Right atrium auricular region (tissue), 2 donors: ENCODE measurements around the gene PERM1. TPM values are rescaled to one million over a fixed set of nuclear protein-coding genes. Genes with fewer than 3 reads are reported as not detected.

Experiments used
- DNase-seq: peaks from one replicate; pipeline ENCODE4 v3.0.0-alpha.2; 2019; ENCODE audit warnings: low spot score
- H3K27ac ChIP-seq, 2 donors: fragments of 200-600 bp; sonication (generic); 1 replicate in 1 of 2; 2 replicates in 1 of 2; pipeline ENCODE4 v1.5.1; 2016 to 2019
- H3K27me3 ChIP-seq, 2 donors: fragments of 200-600 bp; sonication (generic); one replicate each; pipeline versions ENCODE4 v1.5.1 to v1.6.0; 2017 to 2019
- H3K36me3 ChIP-seq: fragments of 200-600 bp; sonication (generic); one replicate; pipeline ENCODE4 v1.5.1; 2016
- H3K4me1 ChIP-seq, 2 donors: fragments of 200-600 bp; sonication (generic); one replicate each; pipeline versions ENCODE4 v1.5.1 to v1.6.0; 2017 to 2019
- H3K4me3 ChIP-seq, 2 donors: fragments of 200-600 bp; sonication (generic); 1 replicate in 1 of 2; 2 replicates in 1 of 2; pipeline ENCODE4 v1.5.1; 2017 to 2019; ENCODE audit warnings: mild to moderate bottlenecking in 1 of 2, moderate library complexity in 1 of 2
- H3K9me3 ChIP-seq, 2 donors: fragments of 200-600 bp; sonication (generic); one replicate each; pipeline ENCODE4 v1.5.1; 2019
- total RNA-seq, 2 donors: library from RNA; depleted of rRNA; stranded (reverse); fragments of >200 nt; gene quantifications; one replicate each; pipeline ENCODE4 v1.1.0, GENCODE V29; 2016
- TF ChIP-seq, protein P1 (sequence below), 2 donors: fragments of 200-600 bp; sonication (generic); IDR thresholded peaks; one replicate each; pipeline ENCODE4 v1.5.1; 2019; ENCODE audit warnings: antibody characterized with exemption in 2 of 2

PERM1 gene
- total RNA-seq, 2 donors from 2014 or later = 22.0 to 61.8 TPM

DNA sequence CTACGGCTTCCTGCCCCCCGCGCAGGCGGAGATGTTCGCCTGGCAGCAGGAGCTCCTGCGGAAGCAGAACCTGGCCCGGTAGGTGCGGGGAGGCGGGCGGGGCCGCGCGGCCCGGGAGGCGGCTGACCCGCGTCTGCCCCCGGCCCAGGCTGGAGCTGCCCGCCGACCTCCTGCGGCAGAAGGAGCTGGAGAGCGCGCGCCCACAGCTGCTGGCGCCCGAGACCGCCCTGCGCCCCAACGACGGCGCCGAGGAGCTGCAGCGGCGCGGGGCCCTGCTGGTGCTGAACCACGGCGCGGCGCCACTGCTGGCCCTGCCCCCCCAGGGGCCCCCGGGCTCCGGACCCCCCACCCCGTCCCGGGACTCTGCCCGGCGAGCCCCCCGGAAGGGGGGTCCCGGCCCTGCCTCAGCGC is 39.5 kb downstream of the PERM1 start:
- no peaks in the 10 kb centered on the region for H3K9me3 ChIP-seq
- peaks cover 14% of the 10 kb centered on the region for H3K36me3 ChIP-seq
- peaks cover 0 to 14% of the 10 kb centered on the region in 2 donors for H3K27me3 ChIP-seq
- H3K4me3 ChIP-seq = peak overlapping the region; percentile 18 to 49
- H3K27ac ChIP-seq = peak overlapping the region; percentile 24 to 59
- peaks cover 0 to 48% of the 10 kb centered on the region in 2 donors for H3K4me1 ChIP-seq
- no peak for DNase-seq
- TF ChIP-seq, protein P1, sequence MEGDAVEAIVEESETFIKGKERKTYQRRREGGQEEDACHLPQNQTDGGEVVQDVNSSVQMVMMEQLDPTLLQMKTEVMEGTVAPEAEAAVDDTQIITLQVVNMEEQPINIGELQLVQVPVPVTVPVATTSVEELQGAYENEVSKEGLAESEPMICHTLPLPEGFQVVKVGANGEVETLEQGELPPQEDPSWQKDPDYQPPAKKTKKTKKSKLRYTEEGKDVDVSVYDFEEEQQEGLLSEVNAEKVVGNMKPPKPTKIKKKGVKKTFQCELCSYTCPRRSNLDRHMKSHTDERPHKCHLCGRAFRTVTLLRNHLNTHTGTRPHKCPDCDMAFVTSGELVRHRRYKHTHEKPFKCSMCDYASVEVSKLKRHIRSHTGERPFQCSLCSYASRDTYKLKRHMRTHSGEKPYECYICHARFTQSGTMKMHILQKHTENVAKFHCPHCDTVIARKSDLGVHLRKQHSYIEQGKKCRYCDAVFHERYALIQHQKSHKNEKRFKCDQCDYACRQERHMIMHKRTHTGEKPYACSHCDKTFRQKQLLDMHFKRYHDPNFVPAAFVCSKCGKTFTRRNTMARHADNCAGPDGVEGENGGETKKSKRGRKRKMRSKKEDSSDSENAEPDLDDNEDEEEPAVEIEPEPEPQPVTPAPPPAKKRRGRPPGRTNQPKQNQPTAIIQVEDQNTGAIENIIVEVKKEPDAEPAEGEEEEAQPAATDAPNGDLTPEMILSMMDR (IDR thresholded peaks at IDR 0.05) = no peak

DNA sequence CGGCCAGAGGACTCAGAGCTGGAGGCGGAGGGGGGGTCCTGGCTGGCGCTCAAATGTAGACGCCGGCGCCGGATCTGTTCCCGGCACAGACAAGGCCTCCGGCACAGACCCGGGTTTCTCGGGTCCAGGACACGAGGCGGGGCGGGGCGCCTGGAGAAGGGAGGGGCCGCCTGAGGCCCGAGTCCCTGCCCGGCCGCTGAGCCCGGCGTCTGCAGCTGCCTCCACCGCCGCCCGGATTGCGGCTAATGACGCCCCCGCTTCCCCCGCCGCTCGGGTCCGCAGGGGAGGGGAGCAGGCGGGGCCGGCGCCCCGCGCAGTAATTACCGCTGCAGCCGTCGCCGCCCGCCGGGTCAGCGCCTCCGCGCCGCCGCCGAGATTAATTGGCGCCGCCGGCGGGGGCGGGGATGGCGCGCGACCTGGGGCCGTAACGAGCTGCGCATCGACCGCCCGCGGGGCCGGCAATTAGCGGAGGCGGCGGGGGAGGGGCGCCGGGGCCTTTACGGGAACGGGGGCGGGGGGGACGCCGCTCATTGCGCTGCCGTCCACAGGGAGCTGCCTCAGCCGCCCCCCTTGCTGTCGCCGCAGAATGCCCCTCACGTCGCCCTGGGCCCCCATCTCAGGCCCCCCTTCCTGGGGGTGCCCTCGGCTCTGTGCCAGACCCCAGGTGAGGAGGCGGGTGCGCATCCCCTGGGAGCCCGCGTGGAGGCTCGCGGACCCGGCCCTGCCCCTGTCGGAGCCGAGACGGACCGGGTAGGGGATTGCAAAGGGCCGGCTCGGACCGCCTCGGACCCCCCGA is 40.1 kb downstream of the PERM1 start:
- peak; percentile 88 for DNase-seq
- TF ChIP-seq, protein P1 (IDR thresholded peaks at IDR 0.05) = no peak
- Histone ChIP-seq H3K27ac (peak overlapping the region; percentile 59 to 65), H3K36me3 (peaks cover 9% of the 10 kb centered on the region), H3K9me3 (no peaks in the 10 kb centered on the region), H3K4me1 (peaks cover 0 to 48% of the 10 kb centered on the region in 2 donors), H3K27me3 (peaks cover 0 to 14% of the 10 kb centered on the region in 2 donors), H3K4me3 (peak overlapping the region; percentile 18 to 49)

DNA sequence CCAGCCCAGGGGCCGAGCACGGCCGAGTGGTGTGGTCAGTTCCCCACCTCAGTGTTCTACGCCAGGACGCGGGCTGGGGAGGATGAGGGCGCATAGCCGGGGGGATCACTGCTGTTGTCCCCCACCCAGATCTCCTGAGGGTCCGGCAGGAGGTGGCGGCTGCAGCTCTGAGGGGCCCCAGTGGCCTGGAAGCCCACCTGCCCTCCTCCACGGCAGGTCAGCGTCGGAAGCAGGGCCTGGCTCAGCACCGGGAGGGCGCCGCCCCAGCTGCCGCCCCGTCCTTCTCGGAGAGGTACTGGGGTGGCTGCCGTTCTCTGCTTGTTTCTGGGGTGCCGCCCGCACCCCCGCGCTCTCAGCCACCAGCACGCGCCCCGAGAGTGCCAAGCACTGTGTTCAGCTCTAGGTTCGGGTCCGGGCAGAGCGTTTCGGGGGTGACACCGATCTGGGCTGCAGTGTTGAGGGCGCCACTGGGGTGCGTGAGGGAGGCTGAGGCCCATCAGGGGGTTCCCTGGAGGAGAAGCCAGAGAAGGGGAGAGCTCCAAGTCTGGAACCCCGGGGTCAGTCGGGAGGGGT is 40.8 kb downstream of the PERM1 start:
- Histone ChIP-seq H3K4me1 (peaks cover 0 to 52% of the 10 kb centered on the region in 2 donors), H3K9me3 (no peaks in the 10 kb centered on the region), H3K27ac (peak overlapping the region; percentile 59 to 65), H3K36me3 (peaks cover 9% of the 10 kb centered on the region), H3K4me3 (peak overlapping the region in 1 of 2 donors; percentile 49), H3K27me3 (peaks cover 0 to 14% of the 10 kb centered on the region in 2 donors)
- TF ChIP-seq, protein P1 (IDR thresholded peaks at IDR 0.05) = no peak
- DNase-seq = no peak

DNA sequence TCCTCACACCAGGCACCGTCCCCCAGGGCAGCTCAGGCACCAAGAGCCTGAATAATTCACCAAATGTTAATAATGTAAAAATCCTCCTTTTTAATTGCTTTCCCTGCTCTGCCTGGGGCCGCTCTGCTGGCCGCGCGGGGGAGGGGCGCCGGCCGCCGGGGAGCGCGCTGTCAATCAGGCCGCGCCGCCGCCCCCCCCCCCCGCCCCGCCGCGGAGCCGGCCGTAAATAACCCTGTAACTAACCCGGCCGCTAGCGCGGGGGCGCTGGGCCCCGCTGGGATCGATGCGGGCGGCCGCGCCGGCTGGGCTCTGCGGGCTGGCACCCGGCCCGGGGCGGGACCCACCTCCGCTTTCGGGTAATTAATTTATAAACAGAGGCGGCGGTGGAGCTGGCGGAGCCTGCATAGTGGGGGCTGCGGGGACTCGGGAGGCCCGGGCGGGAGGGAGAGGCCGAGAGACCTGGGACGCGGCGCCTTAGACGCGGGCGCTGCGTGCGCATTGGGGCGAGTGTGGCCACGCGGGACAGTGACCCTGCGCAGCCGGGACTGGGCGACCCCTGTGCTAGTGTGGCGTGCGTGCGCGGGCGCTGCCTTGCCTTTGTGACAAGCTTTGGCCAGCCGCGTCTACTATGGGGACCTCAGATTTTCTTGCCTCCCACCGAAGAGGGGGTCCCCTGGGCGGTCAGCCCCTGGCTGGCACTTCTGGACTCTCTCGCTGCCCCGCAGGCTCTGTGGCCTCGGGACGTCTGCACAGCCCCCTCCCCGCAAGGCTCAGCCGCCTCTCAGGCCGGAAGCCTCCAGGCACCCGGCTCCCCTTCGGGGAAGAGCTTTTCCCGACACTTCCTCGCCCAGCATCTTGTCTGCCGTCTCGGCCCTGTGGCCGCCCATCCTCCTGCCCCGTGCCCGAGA is 41.5 kb downstream of the PERM1 start:
- TF ChIP-seq, protein P1 (IDR thresholded peaks at IDR 0.05) = peak in 1 of 2 donors; percentile 35
- H3K27me3 ChIP-seq = peaks cover 0 to 17% of the 10 kb centered on the region in 2 donors
- H3K27ac ChIP-seq = peak overlapping the region; percentile 59 to 65
- DNase-seq = peak; percentile 68
- H3K36me3 ChIP-seq = peaks cover 5% of the 10 kb centered on the region
- peaks cover 0 to 59% of the 10 kb centered on the region in 2 donors for H3K4me1 ChIP-seq
- H3K9me3 ChIP-seq = no peaks in the 10 kb centered on the region
- peak overlapping the region; percentile 37 to 49 for H3K4me3 ChIP-seq

DNA sequence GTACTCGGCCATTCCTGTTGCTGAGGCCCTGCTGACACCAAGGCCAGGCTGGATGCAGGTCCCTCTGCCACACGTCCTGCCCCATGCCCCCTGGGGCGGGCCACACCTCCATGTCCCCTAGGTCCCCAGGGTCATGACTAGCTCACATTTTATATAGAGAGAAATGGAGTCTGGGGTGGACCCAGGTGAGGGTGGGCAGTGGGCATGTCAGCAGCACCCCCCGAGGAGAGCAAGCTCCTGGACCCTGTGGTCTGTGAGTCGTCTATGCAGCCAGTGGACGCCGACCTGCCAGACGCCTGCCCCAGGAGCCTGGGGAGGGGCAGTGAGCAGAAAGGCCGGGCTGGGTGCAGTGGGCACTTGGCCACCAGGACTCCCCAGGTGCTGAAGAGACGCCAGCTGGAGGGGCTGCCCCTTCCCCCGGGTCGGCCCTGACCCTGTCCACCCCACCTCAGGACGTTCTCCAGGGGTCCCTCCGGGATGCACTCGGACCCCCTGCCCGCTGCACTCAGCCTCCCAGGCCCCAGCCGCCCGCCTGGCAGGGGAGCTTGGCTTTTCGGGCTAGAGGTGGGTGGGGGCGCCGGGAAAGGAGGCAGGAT is 42.3 kb downstream of the PERM1 start:
- peak overlapping the region in 1 of 2 donors; percentile 49 for H3K4me3 ChIP-seq
- H3K27me3 ChIP-seq = peaks cover 0 to 22% of the 10 kb centered on the region in 2 donors
- no peak for DNase-seq
- peaks cover 0 to 62% of the 10 kb centered on the region in 2 donors for H3K4me1 ChIP-seq
- H3K36me3 ChIP-seq = no peaks in the 10 kb centered on the region
- TF ChIP-seq, protein P1 (IDR thresholded peaks at IDR 0.05) = no peak
- no peak overlapping the region for H3K27ac ChIP-seq
- H3K9me3 ChIP-seq = no peaks in the 10 kb centered on the region
